ENCODE results near the gene CCDC85C.

Gene CCDC85C

DNA sequence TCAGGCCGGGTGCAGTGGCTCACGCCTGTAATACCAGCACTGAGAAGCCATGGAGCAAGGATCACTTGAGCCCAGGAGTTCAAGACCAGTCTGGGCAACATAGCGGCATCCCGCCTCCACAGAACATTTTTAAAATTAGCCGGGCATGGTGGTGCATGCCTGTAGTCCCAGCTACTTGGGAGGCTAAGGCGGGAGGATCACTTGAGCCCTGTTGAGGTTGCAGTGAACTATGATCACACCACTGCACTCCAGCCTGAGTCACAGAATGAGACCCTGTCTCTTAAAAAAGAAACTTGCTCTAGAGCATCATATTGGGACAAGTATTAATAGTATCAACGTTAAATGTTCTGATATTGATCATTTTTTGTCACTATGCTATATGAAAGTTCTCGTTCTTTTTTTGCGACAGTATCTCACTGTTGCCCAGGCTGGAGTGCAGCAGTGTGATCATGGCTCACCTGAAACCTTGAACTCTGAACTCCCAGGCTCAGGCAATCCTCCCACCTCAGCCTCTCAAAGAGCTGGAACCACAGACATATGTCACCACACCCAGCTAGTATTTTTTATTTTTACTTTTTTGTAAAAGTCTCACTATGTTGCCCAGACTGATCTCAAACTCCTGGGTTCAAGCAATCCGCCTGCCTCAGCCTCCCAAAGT is 47.7 kb downstream of the CCDC85C start:
- no peak for DNase-seq (ENCODE audit: low read depth in 2 of 2)

GRCh38 chr14:99554757-99555531 is 49.1 kb downstream of the CCDC85C start:
- DNase-seq (ENCODE audit: low read depth in 2 of 2): no peak

- DNase-seq (ENCODE audit: low read depth in 2 of 2): no peak
Measured at GRCh38 chr14:99554184-99554583, 49.8 kb downstream of the CCDC85C start.

DNA sequence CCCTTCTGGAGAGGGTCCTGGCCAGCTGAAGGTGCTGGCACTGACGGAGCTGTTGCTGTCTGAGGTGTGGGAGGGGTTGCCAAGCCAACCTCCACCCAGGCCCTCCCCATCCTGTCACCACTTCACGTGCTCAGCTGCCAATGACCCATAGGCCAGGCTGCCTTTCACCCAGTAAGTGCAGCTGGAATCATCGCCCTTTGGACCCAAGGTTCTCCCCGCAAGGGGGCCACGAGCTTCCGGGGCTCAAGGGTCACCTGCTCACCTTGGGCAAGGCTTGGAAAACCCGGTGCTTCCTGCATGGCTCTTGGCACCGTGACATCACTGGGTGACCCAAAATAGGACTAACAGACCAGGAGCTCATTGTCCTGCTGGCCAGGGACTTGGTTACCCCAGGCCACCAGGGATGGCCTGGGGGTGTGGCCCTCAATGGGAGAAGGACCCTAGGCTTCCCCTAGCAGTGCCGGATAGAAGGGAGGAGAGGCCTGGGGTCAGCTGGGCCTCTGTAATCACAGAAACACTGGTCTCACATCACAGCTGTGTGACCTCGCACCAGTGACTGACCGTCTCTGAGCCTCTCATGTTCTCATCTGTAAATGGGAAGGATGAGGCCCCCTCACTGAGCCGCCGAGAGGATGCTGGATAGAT is 51.3 kb downstream of the CCDC85C start:
- DNase-seq (ENCODE audit: low read depth in 2 of 2): no peak

DNA sequence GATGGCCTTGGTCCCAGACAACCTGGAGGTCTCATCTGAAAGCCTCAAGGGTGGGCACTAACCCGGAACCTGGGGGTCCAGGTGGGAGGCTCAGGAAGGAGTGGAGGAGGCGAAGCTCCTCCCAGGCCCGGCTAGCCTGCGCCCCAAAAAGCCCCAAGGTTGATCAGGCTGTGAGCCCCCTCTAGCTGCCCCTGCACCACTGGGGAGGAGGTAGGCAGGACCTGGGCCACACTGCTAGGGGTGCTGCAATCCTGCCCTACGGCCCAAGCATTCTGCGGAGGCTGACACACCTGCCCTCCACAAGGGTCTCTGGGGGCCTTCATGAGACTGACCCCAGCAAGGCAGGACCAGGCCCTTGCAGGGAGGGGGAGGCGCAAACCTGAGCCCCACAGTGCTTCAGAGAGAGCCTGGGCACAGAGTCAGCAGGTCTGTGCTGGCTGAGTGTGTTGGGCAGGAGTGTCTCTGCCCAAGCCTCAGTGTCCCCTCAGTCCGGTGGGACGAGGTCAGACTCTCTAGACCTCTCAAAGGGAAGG is 51.9 kb downstream of the CCDC85C start:
- no peak for DNase-seq (ENCODE audit: low read depth in 2 of 2)

DNA sequence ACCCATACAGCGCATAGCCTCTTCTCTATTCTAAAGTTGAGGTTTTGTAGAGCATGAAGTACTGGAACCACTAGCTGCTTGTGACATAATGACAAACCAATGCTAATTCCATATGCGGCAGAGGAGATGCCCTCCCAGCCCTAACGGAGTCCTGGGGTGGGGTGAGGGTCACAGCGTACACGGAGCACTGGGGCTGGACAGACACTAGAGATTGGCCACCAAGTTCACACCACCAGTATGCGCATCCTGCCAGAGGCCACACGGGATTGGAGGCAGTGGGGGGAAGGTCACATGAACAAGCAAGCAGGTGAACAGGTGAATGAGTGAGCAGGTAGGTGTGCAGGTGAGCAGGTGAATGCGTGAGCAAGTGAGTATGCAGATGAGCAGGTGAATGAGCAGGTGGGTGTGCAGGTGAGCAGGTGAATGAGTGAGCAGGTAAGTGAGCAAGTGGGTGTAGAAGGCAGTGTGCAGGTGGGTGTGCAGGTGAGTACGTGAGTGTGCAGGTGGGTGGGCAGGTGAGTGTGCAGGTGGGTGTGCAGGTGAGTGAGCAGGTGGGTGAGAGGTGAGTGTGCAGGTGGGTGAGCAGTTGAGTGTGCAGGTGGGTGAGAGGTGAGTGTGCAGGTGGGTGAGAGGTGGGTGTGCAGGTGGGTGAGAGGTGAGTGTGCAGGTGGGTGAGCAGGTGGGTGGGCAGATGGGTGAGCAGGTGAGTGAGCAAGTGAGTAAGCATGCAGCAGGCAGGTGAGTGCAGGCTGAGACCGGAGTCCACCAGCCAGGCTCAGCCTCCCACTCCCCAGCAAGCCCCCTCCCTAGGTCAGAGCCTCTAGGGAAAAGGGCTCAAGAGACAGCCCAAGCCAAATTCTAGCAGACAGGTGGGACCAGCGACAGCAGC is 52.7 kb downstream of the CCDC85C start:
- DNase-seq (ENCODE audit: low read depth in 2 of 2): no peak

GRCh38 chr14:99550387-99550992 is 53.5 kb downstream of the CCDC85C start:
- no peak for DNase-seq (ENCODE audit: low read depth in 2 of 2)

DNA sequence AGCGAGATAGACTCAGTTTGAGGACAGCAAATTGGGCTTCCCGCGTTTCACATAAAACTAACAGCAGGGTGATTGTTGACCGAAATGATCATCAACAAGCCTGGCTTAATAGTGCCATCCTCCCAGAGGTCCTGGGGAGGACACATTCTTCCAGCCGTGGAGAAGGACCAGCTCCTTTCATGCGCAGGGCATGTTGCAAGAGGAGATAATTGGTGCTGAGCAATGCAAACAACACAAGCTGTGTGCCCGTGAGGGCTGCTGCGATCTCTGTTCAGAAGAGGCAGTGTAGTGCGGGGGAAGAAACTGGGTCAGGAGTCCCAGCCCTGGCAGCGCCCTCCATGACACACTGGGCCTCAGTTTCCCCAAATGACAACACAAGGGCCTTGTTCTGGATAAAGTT is 54.3 kb downstream of the CCDC85C start:
- DNase-seq (ENCODE audit: low read depth in 2 of 2): no peak

DNA sequence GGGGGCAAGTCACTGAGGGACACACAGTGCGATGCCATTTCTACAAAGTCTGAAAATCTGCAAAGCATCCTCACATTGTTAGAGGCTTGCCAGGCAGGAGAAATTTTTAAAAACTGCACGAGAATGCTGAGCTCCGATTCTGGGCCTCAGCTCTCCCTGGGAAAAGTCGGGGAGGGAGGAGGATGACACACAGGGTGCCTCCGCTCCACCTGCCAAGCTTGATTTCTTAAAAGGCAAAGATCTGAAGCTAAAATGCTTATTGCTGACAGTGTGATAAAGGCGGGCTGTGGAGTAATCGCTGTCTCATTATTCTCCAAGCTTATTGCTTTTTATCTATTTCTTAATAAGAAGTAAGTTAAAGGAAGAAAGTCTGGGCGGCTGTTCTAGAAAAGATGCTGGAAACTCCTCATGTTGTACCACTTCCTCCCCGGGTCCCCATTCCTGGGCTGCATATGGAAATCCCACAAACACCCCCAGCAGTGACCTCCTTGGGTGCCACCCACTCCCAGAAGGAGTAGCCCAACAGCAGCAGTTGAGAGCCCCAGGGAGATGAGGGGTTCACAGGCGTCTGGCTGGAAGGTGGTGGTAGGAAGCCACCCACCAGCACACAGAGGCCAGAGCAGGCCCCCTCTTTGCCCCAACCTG is 55.0 kb downstream of the CCDC85C start:
- DNase-seq (ENCODE audit: low read depth in 2 of 2): no peak

- no peak for DNase-seq (ENCODE audit: low read depth in 2 of 2)
Measured at GRCh38 chr14:99548255-99548654, 55.8 kb downstream of the CCDC85C start.

DNA sequence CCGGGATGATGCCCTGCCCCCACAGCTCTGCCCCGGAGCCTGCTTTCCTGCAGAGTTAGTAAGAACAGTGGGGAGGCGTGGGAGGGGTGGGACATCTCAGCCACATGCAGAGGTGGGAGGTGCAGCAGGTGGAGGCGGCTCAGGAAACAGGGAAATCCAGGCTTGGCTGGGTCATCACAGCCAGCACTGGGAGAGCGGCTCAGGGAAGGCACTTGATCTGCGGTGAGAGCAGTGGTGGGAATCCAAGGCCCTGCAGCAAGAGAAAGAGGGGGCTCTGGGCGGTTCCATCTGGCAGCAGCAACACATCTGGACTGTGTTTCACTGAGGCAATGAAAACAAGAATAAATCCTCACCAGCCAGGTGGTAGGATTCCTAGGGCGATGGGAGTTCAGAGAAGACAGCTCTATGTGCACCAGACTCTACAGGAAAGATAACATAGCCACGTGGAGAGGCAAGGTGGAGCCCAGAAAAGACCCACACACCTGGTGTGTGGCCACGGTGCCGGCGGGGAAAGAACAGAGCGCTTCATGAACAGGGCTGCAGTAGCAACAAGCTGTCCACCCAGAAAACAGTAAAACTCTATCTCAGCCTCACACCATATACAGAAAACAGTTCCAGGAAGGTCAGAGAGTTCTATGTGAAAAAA is 57.6 kb downstream of the CCDC85C start:
- DNase-seq (ENCODE audit: low read depth in 2 of 2): no peak

GRCh38 chr14:99545586-99545985 is 58.4 kb downstream of the CCDC85C start:
- no peak for DNase-seq (ENCODE audit: low read depth in 2 of 2)

DNA sequence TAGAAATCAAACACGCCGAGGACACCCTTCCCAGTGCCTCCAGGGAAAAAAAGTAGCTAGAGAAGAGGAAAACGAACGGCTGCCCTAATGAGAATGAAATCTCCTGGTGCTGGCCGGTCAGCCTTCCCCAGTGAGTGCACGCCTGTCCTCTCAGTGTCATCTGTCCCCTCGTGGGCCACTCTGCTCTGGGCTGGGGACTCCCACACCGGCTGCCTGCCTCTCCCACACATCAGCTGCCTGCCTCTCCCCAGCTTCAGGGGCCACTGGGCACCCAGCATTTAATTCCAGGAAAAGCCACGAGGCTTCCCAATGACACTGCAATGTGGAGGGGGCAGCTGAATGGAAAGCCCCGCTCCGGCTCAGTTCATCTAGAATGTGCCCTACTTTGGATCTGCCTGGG is 59.0 kb downstream of the CCDC85C start:
- DNase-seq (ENCODE audit: low read depth in 2 of 2): no peak

GRCh38 chr14:99543985-99544384 is 60.0 kb downstream of the CCDC85C start:
- no peak for DNase-seq (ENCODE audit: low read depth in 2 of 2)

DNA sequence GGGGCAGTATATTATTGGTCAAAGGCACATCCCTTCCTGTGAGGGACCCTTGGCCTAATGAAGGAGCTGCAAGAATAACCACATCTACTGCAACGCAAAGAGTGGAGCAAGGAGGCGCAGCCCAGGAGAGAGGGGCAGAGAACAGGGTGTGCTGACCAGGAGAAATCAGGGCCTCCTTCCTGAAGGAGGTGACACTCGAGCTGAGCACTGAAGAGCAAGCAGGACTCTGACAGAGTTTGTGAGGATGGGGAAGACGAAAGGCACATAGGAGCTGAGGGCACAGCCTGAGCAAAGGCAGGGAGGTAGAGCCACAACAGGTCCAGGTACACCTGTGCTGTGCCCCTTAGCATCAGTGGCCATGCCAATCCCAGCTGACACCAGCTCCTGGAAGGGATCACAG is 60.6 kb downstream of the CCDC85C start:
- no peak for DNase-seq (ENCODE audit: low read depth in 2 of 2)

GRCh38 chr14:99542566-99542965 is 61.4 kb downstream of the CCDC85C start:
- DNase-seq (ENCODE audit: low read depth in 2 of 2): no peak

- no peak for DNase-seq (ENCODE audit: low read depth in 2 of 2)
Measured at GRCh38 chr14:99541677-99542470, 62.1 kb downstream of the CCDC85C start.

DNA sequence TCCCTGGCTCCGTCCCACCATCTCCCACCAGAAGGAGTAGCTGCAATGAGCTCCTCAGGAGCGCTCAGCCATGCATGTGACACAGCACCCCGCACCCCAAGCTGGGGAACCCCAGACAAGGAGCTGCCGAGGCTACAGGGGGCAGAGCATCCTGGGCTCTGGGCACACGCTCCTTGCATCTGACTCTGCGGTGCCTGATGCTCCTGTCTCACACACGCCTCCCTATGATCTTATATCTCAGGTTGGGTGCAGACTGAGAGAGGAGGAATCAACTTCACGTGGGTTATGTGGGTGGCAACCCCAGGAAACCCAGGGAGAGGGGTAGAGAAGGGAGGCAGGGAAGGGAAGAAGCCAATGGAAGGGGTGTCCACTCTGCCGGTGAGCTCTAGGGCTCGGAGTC is 62.8 kb downstream of the CCDC85C start:
- DNase-seq (ENCODE audit: low read depth in 2 of 2): no peak
